ENCODE results near the gene DTX1.
A peak's percentile ranks its signal among the peaks of the same experiment; 100 is the strongest.
"Not testable (repeated sequence)": the region's sequence is repeated elsewhere in the genome, so short reads cannot be mapped to it uniquely, and the experiment has no call there.

Gene DTX1

DNA sequence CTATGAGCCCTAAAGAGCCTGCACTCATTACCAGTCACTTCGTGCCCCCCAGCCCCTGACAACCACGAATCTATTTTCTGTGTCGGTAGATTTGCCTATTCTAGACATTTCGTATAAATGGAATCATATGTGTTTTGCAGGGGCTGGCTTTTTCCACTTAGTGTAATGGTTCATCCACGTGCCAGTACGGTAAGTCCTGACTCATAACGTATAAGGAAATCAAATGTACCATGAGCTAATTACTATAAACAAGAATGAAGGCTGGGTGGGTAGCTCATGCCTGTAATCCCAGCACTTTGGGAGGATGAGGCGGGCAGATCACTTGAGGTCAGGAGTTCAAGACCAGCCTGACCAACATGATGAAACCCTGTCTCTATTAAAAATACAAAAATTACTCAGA lies 61.2 kb downstream of the DTX1 start:
- DNase-seq, result not testable (repeated sequence)

DNA sequence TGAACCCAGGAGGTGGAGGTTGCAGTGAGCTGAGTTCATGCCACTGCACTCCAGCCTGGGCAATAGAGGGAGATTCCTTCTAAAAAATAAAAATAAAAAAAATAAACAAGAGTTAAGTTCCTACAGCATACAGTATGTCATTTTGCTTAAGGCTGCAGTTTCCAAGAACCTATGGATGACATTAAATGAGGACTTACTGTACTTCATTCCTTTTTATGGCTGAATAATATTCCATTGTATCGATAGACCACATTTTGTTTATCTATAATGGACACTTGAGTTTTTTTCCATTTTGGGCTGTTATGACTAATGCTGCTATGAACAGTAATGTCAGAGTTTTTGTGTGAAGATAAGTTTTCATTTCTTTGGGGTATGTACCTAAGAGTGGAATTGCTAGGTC lies 61.6 kb downstream of the DTX1 start:
- no peak for DNase-seq

DNA sequence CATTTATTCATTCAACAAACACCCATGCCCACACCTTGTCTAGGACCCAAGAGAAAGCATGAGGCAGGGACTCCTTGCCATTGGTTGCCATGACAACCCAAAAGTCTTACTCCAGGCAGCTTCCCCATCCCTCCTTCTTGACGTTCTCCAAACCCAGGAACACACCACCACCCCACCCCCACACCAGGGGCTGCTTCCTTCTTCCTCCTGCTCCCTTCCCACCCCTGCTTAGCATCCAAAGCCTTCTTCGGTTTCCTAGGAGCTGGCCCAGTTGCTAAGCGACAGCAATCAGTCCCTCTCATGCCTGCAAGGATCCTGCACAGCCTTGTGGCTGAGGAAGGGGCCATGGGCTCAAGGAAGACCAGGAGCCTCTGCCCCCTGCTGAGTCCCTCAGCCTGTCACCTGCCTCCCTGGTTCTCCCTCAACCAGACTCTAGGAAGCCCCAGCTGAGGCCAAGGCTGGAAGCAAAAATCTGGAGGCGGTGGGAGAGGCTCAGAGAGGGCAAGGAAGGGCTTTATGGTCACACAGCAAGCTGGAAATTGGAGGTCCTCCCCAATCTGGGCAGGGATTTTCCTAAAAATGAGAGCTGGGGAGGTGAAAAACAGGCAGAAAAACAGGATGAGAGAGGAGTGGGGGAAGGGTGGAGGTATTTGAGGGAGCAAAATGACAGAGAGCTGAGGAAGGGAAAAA lies 63.6 kb downstream of the DTX1 start:
- peak; percentile 18 for DNase-seq

DNA sequence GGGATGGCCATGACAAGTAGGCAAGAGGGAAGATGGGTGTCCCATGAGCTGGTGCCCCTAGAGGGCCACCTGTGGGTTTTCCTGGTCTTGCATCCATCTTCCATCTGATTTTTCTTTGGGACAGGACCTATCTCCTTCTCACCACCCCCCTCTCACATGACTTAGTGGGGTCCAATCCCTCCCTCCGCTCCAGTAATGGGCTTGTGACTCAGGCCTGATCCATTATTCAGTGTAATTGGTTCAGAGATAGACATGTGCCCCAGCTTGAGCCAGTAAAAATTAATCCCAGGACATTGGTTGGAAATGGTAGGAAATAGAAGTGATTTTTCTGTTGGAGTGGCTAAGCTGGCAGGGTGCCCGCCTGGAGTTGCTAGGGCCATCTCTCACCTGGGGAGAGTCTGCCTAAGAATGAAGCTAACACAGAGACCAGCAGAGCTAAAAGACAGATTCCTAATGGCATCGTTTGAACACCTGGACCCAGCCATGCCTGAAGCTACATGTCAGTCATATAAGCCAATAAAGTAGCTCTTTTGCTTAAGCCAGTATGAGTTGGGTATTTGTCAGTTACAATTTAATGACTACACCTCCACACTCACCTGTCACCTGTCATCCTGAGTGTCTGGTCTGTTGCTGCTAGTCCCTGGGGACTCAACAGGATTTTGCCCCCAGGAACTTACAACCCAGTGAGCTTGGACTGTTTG lies 64.3 kb downstream of the DTX1 start:
- DNase-seq, result peak; percentile 76

DNA sequence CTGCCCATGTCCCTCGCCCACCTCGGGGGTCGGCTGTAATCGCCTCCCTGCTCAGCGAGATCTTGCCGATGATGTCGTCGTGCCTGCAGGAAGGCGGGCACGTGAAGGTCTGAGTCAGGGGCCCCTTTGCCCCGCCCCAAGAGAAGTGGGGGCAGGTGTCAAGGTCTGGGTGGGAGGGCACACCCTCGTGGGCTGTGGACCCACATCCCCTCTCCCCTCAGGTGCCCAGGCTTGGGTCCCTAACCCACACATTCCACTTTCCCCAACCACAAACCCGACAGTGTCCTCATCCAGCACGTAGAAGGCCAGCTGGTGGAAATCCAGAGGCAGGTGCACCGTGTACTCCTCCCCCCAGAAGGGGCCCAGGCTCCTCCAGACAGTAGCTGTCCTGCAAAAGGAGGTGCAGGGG lies 71.3 kb downstream of the DTX1 start:
- no peak for DNase-seq

DNA sequence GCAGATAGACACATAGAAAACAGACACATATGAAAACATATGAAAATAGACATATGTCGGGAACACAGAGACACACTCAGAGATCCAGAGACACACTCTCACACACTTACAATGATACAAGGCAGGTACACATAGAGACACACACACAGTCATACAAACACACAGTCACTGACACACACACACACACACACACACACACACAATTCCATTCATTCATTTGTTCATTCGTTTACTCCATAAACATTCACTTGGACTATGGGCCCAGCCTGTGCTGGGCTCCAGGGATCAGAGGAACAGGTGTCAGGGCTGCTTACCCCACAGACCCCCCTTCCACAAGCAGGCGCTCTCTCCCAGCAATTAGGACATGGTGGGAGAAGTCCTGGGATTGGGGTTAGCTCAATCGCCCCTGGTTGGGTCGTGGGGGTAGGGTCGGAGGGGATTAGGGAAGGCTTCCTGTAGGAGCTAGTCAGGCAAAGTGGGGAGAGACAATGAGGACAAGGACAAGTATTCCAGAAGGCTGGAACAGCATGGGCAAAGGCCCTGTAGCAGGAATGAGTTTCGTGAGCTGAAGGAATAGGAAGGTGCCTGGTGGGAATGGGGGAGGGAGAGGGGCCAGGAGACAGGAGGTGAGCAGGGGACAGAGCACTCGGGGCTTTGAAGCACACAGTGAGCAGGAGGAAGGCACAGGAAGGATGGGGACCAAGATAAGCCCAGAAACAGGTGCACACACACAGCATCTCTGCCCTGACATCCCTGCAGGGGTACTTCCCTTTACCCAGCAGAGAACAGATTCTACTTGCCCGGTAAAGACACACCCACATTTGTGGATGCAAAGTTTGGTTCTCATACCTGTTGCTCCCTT lies 72.5 kb downstream of the DTX1 start:
- no peak for DNase-seq

DNA sequence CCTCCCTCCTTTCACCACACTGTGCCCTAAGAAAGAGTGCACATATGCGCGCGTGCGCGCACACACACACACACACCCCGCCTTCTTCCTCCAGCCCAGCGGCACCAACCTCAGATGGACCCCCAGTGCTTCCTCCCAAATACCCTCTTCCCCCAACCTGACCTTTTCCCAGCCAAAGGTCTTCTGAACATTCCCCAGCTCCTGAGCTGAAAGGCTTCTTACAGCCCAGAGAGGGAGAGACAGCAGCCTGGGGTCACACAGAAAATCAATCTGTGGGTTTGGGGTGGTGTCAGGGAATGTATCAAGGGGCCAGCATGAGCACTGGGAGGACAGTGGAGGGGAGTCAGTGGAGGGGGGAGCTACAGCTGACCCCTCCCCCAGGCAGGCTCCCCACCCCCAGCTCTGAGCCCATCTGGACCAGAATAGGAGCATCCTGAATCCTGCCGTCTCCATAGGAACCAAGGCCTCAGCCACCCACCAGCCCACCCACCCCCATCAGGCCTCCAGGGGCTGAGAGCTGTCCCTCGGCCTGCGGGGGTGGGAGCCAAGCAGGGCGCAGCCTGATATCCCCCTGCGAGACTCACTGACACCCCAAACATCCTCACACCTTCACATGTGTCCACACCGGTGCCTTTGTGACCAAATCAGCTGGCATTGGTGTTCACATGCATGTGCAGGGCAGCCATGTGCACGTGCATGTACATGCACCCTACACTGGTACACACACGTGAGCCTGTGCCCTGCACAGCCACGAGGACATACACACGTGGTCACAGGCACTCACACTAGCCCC lies 73.3 kb downstream of the DTX1 start:
- DNase-seq, result no peak

DNA sequence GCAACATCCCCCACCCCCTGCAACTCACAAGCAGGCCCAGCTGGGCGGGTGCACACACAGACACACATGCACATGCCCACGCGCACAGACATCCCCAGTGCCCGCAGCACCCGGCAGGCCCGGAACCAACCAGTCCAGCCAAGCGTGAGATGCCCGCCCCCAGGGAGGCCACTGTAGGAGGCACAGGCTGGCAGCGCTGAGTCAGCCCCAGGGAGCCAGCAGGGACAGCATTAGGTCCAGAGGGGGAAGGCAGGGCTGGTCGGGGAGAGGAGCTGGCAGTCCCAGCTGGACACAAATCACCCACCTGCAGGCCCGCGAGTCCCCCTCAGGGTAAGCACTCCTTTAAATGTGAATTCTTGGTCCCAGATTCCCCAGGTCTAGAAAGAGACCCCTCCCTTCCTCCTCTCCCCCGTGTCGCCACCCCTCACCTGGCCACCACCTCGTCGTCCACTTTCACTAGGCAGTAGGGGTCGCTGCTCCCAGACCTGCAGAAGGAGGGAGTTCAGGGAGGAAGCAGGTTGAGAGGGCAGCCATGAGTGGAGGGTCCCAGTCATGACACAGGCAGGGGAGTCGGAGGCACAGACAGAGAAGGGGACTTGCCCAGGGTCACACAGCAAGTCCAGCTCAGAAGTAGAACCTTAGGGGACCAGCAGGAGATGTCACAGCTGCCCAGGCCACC lies 74.1 kb downstream of the DTX1 start:
- no peak for DNase-seq

DNA sequence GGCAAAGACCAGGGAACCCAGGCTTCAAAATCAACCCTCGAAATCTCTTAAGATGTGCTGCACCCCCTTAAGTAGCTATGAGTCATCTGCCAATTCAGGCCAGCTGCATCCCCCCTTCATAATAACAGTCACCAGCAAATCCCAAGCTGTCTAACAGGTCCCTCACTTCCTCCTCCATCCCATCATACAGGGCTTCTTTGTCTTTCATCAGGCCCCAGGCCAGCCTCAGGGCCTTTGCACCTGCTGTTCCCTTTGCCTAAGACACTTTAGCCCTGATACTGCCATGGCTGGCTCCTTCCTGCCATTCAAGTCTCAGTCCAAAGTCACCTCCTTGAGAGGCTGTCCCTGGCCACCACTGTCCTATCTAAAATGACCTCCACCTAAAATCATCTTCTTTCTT lies 75.0 kb downstream of the DTX1 start:
- no peak for DNase-seq

DNA sequence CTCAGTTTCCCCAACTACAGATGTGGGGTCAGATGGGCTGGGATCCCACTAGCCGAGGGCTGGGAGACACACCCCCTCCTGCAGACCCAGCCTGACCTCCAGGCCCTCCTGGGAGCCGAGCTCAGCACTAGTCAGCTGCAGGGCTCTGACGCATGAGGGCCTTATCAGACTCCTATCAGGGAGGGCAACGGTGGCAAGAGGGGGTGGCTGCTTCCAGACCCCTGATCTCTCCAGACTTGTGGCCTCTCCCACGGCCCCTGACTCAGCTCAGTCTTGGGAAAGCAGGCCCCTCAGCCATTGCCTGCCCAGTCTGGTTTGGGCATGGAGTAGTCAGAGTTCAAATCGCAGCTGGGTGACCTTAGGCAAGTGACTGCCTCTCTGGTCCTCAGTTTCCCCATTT lies 76.5 kb downstream of the DTX1 start:
- DNase-seq, result no peak

DNA sequence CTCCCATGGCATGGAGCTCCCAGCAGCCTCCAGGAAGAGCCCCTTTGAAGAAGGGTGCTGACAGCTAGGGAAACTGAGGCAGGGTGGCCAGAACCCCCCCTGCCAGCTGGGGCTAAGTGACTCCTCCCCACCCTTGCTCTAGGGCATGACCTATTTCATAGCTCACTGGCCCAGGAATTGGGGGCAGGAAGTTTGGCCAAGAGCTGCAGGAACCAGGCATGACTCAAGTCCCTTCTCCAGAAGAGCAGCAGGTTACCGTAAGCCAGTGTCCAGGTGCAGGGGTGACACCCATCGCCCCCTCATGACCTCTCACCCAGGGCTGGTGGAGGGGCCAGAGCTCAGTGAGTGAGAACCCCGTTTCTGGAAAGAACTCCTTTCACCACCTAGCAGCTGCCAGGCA lies 77.1 kb downstream of the DTX1 start:
- DNase-seq, result no peak

DNA sequence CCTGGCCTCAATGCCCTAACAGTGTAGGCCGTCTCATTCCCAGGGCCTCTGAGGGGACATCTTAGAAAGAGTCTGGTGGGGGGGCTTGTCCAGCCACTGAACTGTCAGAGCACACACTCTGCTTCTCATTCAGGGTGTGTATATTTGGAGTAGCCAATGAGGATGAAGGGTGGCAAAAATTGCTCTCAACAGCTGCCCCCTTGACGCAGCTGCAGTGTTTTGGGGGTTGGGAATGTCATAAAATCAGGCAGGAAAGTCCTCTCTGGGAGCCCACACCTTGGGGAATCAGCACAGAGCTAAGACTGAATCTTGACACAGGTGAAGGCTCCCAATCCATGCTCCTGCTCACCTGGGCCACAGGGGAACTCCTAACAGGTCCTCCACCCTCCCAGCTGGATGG lies 77.5 kb downstream of the DTX1 start:
- no peak for DNase-seq

DNA sequence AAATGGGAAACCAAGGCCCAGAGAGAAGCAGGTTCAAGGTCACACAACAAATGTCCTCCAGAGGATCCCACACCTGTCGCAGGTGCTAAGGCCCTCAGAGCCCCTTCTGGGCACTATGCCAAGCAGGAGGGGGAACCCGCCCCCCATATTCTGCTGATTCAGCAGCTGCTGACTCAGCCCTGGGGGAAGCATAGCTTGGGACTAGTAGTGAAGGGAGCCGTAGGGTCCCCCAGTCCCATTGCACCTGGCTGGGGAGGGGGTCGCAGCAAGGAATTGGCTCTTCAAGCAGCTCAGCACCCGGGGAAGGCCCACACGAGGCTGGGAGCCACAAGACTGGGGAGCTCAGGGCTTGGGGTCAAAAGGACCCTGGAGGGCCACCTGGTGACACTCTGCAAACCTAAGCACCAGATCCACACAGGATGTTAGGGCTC lies 78.0 kb downstream of the DTX1 start:
- no peak for DNase-seq

DNA sequence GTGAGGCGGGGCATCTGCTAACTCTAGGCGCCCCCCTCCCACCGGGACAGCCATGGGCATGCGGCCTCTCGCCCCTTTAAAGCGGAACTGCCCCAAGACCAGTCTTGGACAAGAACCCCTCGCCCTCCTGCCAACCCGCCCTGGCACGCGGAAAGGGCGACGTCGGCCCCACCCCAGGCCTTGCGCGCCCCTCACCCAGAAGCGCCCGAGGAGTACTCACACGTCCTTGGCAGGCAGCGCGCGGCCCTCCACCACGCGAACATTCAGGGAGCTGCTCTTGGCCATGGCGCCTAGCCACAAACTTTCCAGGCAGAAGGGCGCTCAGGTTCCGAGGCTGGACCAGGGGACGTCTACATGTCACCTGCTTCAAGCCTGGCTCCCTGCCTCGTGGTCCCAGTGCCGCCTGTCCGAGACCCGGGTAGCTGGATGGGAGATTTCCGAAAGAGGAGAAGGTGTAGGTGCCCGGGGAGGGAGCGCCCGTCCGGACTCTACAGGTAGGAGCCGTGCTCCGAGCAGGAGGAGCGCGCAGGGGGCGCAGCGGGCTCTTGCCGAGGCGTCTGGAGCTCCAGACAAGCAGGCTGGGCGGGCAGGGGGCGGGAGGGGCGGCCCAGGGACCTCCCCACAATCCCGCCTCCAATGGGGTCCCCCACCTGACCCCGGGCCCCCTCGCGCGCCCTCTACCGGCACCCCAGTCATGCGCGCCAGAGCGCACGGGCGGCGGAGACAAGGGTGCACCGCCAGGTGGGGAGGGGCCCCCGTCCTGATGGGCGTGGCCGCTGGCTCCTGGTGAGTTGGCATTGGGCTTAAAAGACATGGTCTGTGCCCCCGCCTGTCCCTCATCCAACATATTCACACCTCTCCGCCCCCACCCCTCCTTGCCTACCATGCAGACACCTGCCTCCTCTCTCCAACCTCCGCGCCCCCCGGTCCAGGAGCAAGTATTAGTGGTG lies 78.9 kb downstream of the DTX1 start, which contains the start of gene RASAL1:
RASAL1 (minus strand) TSS at position 584 of the 950 bp plus-strand sequence; CDS start at position 285, 299 bp downstream.
- DNase-seq, result peak; percentile 51

DNA sequence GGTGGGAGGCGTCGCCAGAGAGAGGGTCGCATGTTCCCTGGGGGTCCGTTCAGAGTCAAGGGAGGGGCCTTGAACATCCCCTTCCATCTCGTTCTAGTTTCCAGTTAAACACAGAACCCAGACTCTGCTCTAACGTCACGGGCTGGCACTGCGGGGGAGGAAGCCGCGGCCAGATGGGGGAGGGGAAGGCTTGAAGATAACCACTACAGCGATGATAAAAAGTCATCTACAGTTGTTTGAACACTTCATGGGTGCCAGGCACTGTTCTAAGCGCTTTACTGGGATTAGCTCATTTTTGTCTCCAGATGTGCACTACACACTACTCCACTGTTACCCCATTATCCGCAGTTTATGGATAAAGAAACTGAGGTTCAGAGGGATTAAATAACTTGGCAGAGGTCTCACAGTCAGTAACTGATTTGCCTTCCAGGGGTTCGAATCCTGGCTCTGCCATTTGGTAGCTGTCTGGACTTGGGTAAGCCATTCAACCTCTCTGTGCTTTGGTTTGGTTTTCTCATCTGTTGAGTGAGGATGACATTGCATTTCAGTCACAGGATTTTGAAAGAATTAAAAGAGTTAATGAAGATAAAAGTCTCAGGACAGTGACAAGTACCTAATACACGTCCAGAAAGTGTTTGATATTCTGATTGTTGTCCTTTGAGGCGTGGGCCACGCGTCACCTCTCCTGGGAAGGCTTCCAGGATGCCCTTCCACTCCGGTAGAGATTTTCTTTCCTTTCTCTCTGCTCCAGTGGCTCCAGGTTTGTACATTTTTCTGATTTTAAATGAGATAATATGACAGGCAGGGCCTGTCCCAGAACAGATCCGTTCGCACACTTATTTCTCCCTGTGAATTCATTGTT lies 79.8 kb downstream of the DTX1 start:
- peak; percentile 48 for DNase-seq

DNA sequence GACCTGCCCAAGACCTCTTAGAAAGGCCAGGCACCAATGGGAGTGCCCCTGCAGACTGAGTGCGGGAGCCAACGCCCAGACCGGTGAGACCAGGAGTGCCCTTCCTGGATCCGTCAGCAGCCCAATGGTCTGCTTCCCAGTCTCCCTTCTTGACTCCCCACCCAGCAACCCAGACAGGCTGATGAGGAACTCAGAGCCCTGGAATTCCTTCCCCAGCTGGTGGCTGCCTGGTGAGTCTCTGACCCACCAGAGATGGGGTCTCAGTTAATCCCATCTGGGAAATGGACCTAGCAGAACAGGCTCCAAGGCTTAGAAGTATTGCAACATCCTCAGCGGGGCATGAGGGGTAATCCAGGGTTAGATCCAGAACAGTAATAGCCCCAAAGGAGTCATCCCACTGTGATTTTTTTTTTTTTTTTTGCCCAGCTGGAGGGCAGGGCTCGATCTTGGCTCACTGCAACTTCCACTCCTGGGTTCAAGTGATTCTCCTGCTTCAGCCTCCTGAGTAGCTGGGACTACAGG lies 80.5 kb downstream of the DTX1 start:
- no peak for DNase-seq

DNA sequence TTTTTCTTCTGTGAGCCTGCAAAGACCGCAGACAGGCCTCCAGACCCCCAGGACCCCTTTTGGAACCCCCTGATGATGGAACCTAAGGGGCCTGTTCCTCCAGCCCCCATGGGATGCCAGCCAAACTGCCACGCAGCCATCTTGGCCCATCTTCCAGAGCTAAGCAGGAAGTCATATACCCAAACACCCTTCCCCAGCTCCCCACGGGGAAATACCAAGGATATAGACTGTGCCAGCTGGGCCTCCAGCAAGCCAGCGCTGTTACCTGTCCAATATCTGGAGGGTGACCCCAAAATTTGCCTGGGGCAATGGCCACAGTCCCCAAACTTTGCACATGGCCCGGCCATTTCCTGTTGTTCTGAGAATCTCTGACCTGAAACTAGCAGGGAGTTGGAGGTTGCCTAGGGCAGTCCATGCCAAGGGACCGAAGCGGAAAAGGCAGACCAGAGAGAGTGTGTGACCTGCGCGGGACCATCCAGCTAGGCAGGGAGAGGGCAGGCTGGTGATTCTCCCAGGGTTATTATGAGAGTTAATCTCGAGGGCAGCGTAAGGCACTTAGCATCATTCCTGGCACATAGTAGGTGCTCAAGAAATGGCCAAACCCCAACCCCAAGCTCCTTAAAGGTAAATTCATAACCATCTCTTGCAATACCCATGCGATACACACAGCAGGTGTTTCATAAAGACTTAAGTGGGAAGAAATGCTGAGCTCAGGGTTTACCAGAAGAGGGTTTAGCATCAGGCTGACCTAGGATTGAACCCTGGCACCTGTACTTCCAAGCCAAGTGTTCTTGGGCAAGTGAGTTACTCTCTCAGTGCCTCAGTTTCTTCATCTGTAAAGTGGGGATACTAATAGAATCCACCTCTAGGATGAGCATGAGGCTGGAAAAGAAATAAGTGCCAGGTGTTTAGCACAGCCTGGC lies 81.6 kb downstream of the DTX1 start:
- DNase-seq, result no peak

DNA sequence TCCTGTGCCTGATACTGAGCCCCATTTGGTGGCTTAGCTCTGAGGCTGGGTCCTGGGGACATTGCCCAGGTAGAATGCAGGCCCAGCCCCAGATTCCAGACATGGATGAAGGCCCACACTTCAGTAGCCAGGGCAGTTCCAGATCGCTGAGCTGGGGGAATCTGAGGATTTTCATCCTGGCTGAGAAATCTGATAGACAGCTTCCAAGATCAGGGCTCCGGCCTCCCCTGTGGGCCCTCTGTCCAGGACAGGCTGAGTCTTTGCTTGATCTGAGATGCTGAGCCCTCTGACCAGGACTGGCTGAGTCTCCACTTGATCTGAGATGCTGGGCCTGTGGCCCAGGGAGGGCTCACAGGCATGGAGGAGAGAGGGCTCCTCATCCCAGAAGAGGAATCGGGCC lies 82.3 kb downstream of the DTX1 start:
- DNase-seq, result no peak

DNA sequence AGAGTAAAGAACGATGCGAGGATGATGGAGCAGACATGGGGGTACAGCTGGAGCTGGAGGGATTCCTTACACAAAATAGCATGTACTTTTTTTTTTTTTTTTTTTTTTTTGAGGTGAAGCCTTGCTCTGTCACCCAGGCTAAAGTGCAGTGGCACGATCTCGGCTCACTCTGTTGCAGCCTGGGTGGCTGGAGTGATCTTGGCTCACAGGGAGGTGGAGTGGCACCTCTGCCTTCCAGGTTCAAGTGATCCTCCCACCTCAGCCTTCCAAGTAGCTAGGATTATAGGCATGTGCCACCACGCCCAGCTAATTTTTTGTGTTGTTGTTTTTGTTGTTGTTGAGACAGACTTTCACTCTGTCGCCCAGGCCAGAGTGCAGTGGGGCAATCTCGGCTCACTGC lies 84.2 kb downstream of the DTX1 start:
- no peak for DNase-seq

Measured in NCI-H2029 (cell line).